GM13977 (cell line): Measurements from ENCODE around the gene MRC1.

Experiments
- DNase-seq: peaks from one replicate; pipeline ENCODE4 v3.0.0; 2012; ENCODE audit warnings: low spot score
- CTCF ChIP-seq: IDR thresholded peaks from 2 replicates; pipeline ENCODE4 v1.5.1; 2012; ENCODE audit warnings: mild to moderate bottlenecking, control low read depth; ENCODE audit not compliant: insufficient read depth; ENCODE audit errors: extremely low read depth, missing control alignments
- in situ Hi-C: fragments of 300-500 bp; cut with MboI; formaldehyde crosslinking; loops from one replicate; pipeline ENCODE4 v1.12.0; 2022; ENCODE audit warnings: low sequenced_read_pairs, low pct_unique_long_range_greater_than_20kb, mixed read lengths, inconsistent platforms; ENCODE audit not compliant: unreplicated experiment

Gene MRC1

GRCh38 chr10:17861760-17862159 is 52.6 kb downstream of the MRC1 start:
- DNase-seq = no peak
- in situ Hi-C loops = no loop called here
- no peak for TF ChIP-seq CTCF

GRCh38 chr10:17865351-17865750 is 56.2 kb downstream of the MRC1 start:
- in situ Hi-C loops = no loop called here
- DNase-seq = no peak

GRCh38 chr10:17866346-17866745 is 57.2 kb downstream of the MRC1 start:
- in situ Hi-C loops = no loop called here
- DNase-seq = no peak
- TF ChIP-seq CTCF = no peak

More at GRCh38 chr10:17865351-17865750, 56.2 kb downstream of the MRC1 start:
- no peak for TF ChIP-seq CTCF

- no peak for TF ChIP-seq CTCF
- in situ Hi-C loops = no loop called here
- no peak for DNase-seq
Observed at GRCh38 chr10:17867056-17867455, 57.9 kb downstream of the MRC1 start.

GRCh38 chr10:17871036-17871435 is 61.9 kb downstream of the MRC1 start:
- in situ Hi-C loops = no loop called here
- no peak for TF ChIP-seq CTCF
- DNase-seq = no peak

GRCh38 chr10:17872191-17873091 is 63.3 kb downstream of the MRC1 start:
- in situ Hi-C loops = no loop called here
- peak; percentile 26 for TF ChIP-seq CTCF
- DNase-seq = no peak
